Kidney glomerular epithelial cell (primary cell): ENCODE results near the gene TP63.

Experiments used
- DNase-seq: peaks from one replicate; lab custom pipeline; 2025; lab: John Stamatoyannopoulos, UW

TP63 gene

DNA sequence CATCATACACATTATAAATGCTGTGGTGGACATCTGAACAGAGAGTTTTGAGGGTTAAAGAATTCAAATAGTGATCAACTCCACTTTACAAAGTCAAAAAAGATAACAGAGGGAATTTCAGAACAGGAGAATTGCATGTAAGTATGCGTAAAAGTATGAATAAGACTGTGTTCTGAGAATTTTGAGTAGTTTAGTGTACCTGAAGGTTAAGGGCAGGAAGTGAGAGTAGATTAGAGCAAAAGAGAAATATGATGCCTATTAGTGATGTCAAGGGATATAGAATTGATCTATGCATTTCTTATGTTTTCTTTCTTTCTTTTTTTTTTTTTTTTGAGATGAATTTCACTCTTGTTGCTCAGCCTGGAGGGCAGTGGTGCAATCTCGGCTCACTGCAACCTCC, 53.1 kb downstream of the TP63 start:
- no peak for DNase-seq

DNA sequence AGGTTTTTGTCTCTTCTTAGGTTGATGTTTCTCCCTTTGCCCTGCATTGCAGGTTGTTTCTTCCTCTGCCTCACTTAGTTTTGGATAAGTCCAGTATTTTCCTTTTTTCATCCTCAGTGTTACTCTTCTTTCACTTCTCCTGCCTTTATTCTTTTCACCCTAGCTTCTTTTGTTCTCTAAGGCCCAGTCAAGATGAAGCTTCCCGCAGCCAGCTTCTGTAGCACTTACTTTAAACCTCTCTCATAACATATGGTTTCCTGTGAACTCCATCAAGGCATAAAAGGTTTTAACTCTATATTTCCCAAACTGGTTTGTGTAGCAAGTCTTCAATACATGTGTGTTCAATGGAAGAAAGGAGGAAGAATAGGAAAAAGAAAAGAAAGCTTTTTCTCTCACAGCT, 54.1 kb downstream of the TP63 start:
- no peak for DNase-seq

DNA sequence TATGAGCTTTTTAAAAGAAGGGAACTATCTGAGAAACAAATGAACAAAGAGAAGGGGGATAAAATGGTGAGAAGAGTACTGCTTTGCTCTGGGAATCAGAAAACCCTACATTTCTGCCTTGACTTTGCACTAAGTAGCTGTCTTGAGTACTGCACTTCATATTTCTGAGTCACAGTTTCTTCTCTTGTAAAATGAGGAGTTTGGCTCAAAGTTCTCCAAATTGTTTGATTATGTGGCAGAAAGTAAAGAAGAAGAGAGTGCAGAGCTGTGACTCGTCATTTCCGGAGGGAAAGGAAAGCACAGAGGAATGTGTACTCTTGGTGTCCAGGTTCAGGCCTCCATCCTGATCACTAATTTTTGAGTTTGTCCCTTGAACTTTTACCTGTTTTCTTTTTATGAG, 54.7 kb downstream of the TP63 start:
- DNase-seq: peak; percentile 22

DNA sequence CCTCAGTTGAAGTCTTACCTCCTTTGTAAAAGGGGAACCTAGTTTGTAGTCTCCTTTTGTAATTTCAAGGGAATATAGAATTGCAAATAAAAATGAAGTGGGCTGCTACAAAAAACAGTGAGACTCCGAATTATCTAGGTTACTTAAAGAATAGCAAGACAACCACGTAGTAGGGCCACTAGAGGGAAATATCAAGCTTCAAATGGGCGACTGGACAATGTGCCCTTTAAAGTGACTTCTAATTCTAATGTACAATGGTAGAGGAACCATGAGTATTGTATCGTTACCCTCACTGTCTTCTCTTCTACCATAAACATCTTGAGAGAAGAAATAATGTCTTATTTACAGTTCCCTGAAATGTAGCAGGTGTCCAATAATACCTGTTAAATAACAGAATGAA, 56.3 kb downstream of the TP63 start:
- DNase-seq: no peak

DNA sequence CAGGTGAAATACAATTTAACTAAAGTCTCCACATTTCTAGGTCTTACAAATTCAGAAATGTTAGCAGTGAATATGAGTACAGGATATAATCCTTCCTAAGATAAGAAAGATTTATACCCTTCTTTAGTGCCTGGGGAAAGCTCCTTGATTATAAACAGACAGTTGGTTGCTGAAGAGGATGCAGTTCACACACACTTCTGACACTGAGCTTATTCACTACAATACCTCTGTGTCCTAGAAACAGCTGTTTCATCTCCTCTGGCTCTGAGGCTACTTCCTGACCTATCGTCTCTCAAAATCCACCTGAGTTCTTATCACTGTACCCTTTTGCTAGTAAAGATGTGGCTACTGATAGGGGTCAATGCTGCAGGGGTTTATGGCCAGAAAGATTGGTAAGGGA, 57.1 kb downstream of the TP63 start:
- no peak for DNase-seq

DNA sequence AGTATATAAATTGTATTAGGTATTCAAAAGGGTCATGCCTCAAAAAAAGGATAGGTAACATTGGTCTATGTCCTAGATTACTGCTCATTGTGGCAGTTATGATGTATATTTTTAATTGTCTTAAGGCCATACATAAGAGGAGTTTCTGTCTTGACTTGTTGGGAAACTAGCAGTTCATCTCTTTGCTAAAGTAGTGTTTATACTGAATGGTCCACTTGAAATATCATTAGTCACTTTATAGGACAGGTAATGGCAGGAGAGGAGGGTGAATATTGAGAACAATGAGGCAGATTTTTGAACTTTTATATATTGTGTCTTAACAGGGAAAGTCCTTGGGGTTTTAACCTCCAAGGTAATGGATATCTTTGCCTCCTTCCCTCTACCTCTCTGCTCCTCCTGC, 58.4 kb downstream of the TP63 start:
- DNase-seq: no peak

DNA sequence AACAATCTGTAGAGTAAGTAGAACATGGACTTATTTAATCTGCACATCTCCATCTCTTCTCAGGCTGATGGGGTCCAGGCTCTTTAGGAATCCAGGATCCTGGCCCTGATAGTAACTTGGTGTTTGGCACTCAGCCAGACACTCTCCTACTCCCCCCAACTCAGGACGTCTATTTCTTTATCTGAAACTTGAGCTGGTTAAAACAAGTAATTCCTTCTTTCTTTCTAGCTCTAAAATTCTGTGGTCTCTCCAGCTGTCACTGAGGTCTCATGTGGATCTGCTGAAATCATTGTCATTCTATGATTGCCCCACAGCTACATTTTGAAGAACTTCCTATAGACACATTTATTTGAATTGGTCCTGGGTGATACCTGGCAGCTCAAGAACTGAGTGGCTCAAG, 59.0 kb downstream of the TP63 start:
- no peak for DNase-seq

DNA sequence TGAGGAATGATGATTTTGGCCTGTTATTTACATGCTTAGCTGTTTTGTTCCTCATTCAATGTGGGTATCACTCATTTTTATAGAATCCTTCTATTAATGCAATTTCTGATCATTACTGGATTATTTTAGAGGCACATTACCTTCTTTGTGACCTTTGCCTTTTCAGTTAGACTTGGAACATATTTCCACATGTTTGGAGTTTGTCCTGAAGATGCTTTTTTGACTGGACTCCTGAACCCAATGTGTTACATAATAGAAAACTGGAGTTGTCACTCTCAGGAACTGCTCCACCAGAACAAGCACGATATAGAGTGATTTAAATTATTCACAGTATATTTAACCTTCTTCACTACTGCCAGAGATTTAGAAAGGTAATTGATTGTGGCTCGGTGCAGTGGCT, 59.5 kb downstream of the TP63 start:
- DNase-seq: no peak

DNA sequence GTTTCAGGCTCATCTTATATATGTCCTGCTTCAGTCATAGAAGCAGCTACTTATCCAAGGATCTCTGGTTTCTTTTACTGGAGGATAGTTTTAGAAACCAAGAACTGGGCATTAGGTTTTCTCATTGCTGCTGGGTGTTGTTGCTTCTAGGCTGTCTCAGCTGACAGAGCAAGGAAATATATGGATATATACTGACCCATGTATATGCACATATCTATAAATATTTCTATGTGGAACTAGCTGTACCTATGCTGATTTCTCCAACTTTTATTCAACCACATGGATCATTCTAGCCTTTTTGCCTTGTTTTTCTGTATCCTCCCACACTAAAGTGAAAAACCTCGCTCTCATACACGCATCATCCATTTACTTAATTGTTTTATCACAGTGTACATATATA, 64.2 kb downstream of the TP63 start:
- no peak for DNase-seq

DNA sequence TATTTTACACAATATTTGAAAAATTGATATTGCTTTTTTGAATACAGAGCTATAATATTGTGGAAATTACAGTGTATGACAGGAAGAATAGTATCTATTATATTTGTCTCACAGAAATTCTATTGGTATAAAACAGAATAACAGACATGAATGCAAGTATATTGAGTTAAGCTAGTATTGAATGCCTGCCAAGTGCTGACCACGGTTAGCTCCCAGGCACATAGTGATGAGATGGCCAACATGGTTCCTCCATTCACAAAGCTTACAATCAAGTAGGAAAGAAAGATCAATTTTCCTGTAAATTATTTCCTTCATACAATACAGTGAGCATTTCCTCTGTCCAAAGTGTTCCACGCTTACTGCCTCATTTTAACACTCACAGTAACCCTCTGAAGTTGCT, 67.6 kb downstream of the TP63 start:
- no peak for DNase-seq

DNA sequence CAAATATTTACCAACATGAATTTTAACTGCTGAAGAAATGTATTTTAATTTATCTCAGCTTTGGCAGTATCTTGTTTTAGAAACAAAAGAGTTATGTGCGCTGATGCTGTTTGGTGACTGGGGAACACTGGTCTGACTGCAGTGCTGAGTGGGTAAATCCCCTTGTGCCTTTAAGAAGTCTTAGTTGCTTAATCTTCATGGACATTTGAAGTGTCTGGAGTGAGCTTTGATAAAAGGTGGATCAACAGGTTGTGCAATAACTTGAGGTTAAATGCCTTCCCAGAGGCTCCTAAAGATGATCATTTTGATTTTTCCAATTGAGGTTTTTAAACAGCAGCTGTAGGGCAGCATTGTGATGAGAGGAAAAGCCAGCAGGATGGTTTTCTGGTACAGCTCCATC, 68.7 kb downstream of the TP63 start:
- no peak for DNase-seq

DNA sequence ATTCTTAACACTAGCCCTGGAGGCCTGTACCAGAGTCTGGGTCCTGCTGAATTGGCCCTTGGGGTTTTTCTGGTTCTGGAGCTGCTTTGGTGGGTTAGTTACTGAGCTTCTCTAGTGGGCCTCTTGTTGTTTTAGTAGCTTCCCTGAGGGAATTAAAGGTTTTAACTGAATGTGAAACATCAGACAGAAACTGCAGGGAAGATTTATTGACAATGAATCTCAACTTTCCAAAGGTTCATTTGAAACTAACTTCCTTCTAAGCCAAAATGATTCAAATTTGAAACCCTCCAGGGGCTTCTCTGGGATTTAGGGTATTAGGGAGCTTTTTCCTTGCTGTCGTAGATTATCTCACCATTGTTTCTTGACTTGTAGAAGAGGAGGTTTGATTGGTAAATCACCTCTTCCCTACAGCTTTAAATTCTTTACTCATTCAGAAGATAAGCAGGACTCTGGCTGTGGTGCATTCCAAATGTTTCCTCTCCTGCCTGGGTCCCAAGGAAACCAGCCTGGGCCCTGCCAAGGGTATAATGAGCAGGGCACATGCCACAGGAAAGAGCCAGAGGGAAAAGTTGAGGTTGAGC, 71.0 kb downstream of the TP63 start:
- no peak for DNase-seq

DNA sequence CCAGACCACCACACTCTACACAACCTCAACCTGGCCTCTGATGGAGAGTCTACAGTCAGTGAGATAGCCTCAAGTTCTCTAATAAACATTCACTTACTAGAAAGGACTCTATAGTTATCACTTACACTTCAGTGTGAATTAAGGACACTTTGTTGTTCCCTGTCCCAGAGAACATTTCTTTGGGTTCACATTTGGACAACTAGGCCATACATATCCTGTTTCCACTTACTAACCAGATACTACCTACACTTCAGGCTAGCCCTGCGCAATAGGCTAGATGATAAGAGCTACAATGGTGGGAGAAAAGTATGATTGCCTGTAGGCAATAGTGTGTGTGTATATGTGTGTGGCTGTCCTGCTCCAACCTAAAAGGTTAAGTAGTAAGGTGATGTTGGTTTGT, 72.7 kb downstream of the TP63 start:
- DNase-seq: no peak

DNA sequence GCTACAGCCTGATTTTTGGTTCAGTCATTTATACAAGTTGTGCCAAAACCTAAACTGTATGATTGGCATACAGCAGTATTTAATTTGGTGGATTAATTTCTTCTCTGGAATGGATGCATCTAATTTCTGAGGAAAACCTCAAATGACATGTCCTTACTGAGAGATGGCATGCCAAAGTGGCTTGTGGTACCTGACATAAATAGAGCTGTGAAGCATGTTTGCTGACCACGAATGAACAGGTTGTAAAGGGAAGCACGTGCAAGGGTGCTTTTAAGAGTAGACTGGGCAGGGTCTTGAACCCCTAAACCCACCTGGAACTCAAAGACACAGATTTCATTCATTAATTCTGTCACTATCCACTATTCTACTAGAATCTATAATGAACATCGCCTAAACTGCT, 77.2 kb downstream of the TP63 start:
- no peak for DNase-seq

DNA sequence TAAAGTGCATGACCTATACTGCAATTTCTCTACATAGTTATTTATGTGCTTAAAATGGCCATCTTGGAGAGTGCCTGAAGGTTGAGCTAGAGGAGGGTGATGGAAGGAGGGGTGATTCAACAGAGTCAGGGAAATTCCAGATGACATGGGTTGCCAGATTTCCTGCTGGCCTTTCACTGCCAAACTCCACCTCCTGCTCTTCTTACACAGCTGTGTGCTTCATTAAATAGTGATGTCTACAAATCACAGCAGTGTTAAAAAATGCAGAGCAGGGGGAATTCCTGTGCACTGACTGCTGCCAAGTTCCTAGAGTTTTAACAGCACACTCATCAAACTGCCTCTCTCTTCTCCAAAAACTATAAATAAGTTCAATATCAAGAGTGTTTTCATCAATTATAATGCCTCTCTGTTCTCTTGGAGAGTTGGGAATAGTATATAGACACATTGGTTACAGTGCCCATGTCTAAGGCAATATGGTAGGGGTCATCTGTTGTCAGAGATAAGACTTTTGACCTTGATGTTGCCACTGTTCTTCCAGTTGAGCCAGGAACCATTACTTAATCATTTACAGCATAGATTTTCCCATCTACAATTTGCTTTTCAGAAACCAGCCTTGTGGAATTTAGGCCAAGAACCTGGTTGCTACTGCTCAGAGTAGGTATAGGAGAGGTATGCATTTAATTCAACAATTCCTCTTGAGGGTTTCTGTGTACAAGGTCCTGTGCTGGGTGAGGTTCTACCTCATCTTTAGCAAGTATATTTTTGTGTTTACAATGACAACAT, 79.6 kb downstream of the TP63 start:
- peak; percentile 99 for DNase-seq

DNA sequence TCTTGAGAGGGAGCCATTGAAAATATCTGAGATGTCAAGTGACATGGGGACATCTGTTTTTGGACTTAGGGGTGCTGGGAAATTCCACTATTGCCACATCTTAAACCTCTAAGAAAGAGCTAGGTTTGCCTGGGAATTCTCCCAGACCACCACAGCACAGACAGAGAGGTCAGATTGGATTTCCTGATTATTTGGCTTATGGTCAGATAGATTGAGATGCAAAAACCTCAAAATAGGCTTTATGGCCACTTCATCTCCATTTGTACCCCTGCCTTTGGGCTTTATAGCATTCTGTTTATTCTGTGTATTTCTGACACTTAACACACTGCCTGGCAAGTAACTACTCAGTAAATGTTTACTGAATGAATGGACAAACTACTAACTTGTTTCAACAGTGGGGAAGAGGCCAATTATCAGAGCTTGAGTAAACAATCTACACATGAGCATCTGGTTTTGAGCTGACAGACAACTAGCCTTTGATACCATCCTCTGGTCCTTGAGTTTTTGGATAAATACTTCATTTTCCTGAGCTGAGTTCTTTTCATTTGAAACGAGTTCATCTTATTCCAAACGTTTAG, 81.8 kb downstream of the TP63 start:
- no peak for DNase-seq

DNA sequence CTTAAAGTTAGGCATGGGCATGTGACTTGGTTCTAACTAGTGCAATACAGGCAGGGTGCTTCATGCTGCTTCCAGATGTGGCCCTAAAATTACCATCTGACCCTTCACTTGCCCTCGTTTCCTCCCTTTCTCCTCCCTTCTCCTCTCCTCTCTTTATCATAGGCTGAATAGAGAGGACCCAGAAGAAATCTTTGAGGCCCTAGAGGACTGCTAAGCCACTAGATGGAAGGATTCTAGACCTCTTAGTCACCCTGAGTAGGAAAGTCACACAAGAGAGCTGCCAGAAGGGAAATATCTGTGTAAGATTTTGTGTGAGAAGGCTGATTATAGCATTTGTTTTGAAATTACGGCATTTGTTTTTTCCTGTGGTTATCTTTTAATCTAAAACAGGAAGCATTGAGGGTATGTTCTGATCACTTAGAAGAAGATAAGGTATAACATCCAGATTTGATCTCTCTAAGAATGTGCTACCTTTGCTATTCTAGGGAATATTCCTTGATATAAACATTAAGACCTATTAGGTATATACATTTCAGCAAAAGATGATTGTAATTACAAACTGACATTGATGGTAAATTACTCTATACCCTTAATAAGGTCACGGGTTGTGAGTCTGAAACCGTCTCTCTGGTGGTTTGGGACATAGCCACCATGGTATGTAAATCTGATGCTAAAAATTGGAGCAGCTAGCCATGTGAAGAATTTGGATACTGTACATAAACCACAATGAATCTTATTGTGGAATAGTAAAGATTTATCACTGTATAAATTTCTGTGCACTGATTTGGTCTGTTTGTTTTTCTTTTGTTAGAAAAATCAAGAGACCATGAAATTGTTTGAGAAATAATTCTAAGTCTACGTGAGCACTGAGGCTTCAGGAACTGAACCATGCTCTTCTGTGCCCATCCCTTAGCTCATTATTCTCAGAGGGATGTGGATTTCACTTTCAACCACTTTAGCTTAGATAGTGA, 84.1 kb downstream of the TP63 start:
- peak; percentile 84 for DNase-seq

DNA sequence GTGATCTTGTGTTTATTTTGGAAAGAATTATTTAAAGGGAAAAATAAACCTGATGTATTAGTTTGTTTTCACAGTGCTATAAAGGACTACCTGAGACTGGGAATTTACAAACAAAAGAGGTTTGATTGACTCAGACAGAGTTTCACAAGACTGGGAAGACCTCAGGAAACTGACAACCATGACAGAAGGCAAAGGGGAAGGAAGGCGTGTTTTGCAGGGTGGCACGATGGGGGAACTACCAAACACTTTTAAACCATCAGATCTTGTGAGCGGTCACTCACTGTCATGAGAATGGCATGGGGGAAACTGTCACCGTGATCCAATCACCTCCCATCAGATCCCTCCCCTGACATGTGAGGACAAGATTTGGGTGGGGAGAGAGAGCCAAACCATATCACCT, 87.0 kb downstream of the TP63 start:
- DNase-seq: no peak

DNA sequence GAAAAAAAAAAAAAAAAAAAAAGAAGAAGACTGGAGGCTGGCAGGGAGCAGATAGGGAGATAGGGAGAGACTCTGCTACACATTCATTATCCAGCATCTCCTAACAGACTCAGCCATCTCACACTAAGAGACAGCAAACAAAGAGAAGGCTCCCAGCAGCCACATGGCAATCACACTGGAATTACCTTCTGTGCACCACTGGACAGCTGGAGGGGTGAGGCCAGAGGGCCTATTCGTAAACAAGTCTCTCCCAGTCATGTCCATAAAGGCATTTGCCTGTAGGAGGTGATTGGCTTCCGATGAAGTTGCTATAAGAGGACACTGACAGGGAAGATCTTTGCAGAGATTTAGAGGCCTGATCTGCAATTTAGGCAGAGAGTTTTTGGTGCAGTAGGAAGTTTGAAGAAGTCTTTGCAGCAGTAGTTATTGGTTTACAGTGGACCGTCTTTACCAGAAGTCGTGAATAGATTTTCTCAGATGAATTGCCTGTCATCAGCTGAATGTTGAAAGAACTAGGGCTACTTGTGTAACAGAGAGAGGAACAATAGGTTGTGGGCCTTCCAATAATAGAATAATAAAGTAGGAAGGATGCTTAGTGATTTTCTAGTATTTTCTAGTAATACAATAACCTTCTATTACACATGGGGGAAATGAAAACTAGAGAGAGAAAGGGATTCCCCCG, 89.7 kb downstream of the TP63 start:
- DNase-seq: no peak

DNA sequence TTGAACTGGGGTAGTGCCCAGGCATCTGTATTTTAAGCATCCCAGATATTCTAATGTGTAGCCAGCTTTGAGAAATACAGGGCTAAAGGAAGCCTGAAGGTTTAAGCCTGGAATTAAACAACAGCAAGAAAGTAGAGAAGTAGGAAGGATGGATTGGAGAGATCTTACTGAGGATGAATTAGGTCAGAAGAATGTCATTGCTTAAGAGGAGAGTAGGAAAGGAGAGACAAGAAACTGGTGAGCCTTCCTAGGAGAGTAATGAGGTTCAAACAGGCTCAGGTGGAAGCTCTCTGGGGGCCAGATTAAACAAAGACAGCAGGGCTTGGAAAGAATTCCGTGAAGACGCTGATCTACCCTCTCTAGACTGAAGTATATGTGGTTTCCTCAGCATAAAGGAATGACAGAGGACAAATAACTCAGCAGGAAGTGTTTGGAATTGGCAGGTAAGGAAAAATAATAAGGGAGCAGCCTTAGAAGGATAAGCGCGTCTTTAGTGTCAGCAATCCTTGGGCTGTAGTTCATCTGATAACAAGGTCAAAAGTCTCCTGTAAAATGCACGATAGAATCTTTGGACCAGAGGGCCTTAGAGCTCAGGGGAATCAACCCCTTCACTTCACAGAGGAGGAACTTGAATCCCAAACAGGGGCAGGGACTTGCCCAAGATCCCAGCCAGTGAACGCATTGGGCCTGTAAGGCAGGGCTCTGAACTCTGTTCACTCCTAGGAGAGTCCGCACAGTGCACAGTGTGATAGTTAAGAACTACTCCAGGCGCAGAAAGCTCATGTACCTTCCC, 90.9 kb downstream of the TP63 start:
- DNase-seq: no peak

DNA sequence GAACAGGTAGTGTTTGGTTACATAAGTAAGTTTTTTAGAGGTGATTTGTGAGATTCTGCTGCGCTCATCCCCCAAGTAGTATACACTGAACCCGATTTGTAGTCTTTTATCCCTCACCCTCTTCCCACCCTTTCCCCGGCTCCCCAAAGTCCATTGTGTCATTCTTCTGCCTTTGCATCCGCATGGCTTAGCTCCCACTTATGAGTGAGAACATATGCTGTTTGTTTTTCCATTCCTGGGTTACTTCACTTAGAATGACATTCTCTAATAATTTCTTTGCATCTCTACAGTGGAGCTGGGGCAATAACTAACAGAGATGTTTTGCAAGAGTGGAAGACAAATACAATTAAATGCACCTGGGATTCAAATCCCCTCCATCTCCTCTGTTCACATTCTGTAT, 93.2 kb downstream of the TP63 start:
- DNase-seq: no peak
